ENCODE measurements around the gene EXOC3.

GRCh38 chr5:493758-494157, 50.8 kb downstream of the EXOC3 start:
- TF ChIP-seq POLR2A (IDR thresholded peaks at IDR 0.05; ENCODE audit: borderline replicate concordance, extremely low read depth, insufficient read depth, insufficient read length) (no peak), REST (IDR thresholded peaks at IDR 0.05; ENCODE audit: low read depth) (no peak), ATF3 (IDR thresholded peaks at IDR 0.05) (no peak), CTCF (IDR thresholded peaks at IDR 0.05 in 2 of 3, conservative IDR thresholded peaks at IDR 0.05 in 1 of 3; ENCODE audit: borderline replicate concordance in 1 of 3, insufficient read depth in 1 of 3, low read depth in 2 of 3, low read length in 2 of 3) (no peak), RAD21 (IDR thresholded peaks at IDR 0.05; ENCODE audit: low read depth) (no peak), TCF7L2 (IDR thresholded peaks at IDR 0.05; ENCODE audit: borderline replicate concordance, extremely low read depth, insufficient read depth, insufficient read length) (no peak), CEBPB (IDR thresholded peaks at IDR 0.05; ENCODE audit: low read depth) (no peak), EZH2phosphoT487 (IDR thresholded peaks at IDR 0.05; ENCODE audit: borderline replicate concordance) (no peak), ZBTB33 (IDR thresholded peaks at IDR 0.05; ENCODE audit: extremely low read depth, insufficient replicate concordance, low read length) (no peak), SP1 (IDR thresholded peaks at IDR 0.05; ENCODE audit: low read depth) (no peak), EZH2 (IDR thresholded peaks at IDR 0.05) (no peak), MAX (IDR thresholded peaks at IDR 0.05) (no peak), POLR2AphosphoS5 (IDR thresholded peaks at IDR 0.05; ENCODE audit: low read depth, low read length) (no peak), ELF1 (IDR thresholded peaks at IDR 0.05; ENCODE audit: borderline replicate concordance, low read depth) (no peak)
